AG09309 (cell line): Measurements from ENCODE around the gene APOC4.
A peak's percentile ranks its signal among the peaks of the same experiment; 100 is the strongest.
"Not testable (repeated sequence)": the region's sequence is repeated elsewhere in the genome, so short reads cannot be mapped to it uniquely, and the experiment has no call there.

Experiments
- DNase-seq: peaks from one replicate; pipeline ENCODE4 v3.0.0-alpha.2; 2010; ENCODE audit warnings: low read depth
- H3K4me3 ChIP-seq: 2 replicates; pipeline ENCODE4 v1.5.1; 2011; ENCODE audit warnings: mild to moderate bottlenecking, low read depth, low read length, moderate library complexity; ENCODE audit not compliant: control insufficient read depth
- TF ChIP-seq, protein P1 (sequence below): IDR thresholded peaks from 2 replicates; pipeline ENCODE4 v1.5.1; 2011; ENCODE audit warnings: mild to moderate bottlenecking, low read depth, low read length, inconsistent platforms; ENCODE audit not compliant: insufficient read depth, control insufficient read depth; ENCODE audit errors: missing control alignments

The APOC4 gene

DNA sequence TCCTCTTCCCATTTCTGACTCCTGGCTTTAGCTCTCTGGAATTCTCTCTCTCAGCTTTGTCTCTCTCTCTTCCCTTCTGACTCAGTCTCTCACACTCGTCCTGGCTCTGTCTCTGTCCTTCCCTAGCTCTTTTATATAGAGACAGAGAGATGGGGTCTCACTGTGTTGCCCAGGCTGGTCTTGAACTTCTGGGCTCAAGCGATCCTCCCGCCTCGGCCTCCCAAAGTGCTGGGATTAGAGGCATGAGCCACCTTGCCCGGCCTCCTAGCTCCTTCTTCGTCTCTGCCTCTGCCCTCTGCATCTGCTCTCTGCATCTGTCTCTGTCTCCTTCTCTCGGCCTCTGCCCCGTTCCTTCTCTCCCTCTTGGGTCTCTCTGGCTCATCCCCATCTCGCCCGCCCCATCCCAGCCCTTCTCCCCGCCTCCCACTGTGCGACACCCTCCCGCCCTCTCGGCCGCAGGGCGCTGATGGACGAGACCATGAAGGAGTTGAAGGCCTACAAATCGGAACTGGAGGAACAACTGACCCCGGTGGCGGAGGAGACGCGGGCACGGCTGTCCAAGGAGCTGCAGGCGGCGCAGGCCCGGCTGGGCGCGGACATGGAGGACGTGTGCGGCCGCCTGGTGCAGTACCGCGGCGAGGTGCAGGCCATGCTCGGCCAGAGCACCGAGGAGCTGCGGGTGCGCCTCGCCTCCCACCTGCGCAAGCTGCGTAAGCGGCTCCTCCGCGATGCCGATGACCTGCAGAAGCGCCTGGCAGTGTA lies 33.8 kb upstream of the APOC4 start:
- TF ChIP-seq, protein P1, sequence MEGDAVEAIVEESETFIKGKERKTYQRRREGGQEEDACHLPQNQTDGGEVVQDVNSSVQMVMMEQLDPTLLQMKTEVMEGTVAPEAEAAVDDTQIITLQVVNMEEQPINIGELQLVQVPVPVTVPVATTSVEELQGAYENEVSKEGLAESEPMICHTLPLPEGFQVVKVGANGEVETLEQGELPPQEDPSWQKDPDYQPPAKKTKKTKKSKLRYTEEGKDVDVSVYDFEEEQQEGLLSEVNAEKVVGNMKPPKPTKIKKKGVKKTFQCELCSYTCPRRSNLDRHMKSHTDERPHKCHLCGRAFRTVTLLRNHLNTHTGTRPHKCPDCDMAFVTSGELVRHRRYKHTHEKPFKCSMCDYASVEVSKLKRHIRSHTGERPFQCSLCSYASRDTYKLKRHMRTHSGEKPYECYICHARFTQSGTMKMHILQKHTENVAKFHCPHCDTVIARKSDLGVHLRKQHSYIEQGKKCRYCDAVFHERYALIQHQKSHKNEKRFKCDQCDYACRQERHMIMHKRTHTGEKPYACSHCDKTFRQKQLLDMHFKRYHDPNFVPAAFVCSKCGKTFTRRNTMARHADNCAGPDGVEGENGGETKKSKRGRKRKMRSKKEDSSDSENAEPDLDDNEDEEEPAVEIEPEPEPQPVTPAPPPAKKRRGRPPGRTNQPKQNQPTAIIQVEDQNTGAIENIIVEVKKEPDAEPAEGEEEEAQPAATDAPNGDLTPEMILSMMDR: no peak
- H3K4me3 ChIP-seq: no peak overlapping the region
- no peak for DNase-seq

DNA sequence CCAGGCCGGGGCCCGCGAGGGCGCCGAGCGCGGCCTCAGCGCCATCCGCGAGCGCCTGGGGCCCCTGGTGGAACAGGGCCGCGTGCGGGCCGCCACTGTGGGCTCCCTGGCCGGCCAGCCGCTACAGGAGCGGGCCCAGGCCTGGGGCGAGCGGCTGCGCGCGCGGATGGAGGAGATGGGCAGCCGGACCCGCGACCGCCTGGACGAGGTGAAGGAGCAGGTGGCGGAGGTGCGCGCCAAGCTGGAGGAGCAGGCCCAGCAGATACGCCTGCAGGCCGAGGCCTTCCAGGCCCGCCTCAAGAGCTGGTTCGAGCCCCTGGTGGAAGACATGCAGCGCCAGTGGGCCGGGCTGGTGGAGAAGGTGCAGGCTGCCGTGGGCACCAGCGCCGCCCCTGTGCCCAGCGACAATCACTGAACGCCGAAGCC lies 33.2 kb upstream of the APOC4 start:
- H3K4me3 ChIP-seq: no peak overlapping the region
- TF ChIP-seq, protein P1: no peak
- no peak for DNase-seq

DNA sequence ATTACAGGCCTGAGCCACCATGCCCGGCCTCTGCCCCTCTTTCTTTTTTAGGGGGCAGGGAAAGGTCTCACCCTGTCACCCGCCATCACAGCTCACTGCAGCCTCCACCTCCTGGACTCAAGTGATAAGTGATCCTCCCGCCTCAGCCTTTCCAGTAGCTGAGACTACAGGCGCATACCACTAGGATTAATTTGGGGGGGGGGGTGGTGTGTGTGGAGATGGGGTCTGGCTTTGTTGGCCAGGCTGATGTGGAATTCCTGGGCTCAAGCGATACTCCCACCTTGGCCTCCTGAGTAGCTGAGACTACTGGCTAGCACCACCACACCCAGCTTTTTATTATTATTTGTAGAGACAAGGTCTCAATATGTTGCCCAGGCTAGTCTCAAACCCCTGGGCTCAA lies 32.3 kb upstream of the APOC4 start:
- H3K4me3 ChIP-seq: no peak overlapping the region
- TF ChIP-seq, protein P1: no peak
- no peak for DNase-seq

DNA sequence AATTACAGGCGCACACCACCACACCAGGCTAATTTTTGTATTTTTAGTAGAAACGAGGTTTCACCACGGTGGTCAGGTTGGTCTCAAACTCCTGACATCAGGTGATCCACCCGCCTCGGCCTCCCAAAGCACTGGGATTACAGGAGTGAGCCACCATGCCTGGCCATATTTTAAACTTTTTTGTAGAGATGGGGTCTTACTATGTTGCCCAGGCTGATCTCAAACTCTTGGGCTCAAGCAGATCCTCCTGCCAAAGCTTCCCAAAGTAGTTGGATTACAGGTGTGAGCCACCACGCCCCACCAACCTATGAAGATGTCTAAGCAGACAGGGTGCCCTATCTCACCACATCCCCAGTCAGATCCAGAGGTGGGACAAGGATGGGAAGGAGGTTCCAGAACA lies 30.1 kb upstream of the APOC4 start:
- not testable (repeated sequence) for DNase-seq, H3K4me3 ChIP-seq

DNA sequence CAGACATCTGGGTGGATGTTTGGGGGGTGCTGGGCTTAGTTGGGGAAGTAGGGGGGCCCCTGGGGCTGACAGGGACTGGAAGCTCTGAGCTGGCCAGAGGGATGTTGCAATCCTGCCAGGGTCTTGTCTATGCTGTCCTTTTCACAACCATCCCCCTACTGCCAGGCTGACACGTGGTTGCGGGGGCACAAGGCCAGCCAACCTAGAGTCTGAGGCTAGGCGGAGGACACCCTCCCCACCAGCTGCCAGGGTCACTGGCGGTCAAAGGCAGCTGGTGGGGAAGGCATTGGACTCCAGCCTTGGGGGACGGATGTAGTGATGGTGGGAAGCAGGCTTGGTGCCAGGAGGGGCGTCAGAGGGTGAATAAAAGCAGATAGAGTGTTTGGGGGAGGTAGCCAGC lies 29.2 kb upstream of the APOC4 start:
- TF ChIP-seq, protein P1: no peak
- H3K4me3 ChIP-seq: no peak overlapping the region
- DNase-seq: no peak

DNA sequence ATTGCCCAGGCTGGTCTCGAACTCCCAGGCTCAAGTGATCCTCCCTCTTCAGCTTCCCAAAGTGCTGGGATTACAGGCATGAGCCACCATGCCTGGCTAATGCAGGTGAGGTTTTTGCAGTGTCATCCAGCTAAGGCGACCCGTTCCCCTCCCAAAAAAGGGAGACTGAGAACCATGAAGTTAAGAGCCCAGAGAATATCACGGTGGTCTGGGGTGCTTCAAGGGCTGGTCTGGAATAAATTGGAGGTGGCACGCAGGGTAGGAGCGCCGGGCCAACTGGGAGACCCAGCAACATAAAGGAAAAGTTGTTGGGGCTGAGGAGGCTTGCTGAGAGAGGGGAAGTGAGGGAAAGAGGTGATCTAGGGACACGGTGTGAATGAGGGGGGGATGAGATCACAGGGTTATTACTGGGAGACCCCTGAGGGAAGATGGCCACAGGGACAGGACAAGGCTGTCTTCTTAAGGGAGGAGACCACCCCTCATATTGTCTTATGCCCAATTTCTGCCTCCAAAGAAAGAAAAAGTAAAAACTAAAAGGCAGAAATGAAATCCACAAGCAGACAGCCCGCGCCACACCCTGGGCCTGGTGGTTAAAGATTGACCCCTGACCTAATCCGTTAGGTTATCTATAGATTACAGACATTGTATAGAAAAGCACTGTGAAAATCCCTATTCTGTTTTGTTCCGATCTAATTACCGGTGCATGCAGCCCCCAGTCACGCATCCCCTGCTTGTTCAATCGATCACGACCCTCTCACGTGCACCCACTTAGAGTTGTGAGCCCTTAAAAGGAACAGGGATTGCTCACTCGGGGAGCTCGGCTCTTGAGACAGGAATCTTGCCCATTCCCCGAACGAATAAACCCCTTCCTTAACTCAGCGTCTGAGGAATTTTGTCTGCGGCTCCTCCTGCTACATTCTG lies 28.3 kb upstream of the APOC4 start:
- not testable (repeated sequence) for DNase-seq, H3K4me3 ChIP-seq

DNA sequence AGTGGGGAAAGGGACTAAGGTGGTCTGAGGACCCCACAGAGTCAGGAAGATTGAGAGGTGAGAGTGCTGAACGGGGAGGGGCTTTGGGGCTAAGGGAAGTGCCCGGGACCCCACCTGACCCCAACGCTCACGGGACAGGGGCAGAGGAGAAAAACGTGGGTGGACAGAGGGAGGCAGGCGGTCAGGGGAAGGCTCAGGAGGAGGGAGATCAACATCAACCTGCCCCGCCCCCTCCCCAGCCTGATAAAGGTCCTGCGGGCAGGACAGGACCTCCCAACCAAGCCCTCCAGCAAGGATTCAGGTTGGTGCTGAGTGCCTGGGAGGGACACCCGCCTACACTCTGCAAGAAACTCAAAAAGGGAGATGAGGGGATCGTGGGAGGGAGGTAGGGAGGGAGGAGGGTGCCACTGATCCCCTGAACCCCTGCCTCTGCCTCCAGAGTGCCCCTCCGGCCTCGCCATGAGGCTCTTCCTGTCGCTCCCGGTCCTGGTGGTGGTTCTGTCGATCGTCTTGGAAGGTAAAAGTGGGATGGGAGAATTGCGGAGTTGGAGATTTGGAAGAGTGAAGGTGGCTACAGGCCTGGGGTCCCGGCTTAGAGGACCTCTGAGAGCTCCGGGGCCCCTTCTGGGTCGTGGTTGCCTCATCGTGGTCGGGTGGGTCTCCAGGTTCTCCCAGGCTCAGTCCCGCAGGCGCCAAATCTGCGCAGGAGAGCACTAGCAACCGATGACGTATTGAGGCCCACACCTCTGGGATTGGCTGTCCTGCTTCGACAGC lies 27.4 kb upstream of the APOC4 start, which contains the start of gene APOC1:
Gene APOC1, plus strand, starts transcription at position 176 of the 774 bp plus-strand sequence. Its CDS starts 284 bp downstream, at position 460.
- peak within 1 kb of the TSS; percentile 43 for H3K4me3 ChIP-seq
- peak; percentile 18 for DNase-seq
